Lower leg skin (tissue), 3 donors: Measurements from ENCODE around the gene APOLD1.

ENCODE experiments used
- POLR2A ChIP-seq, 2 donors: fragments of 450-650 bp; IDR thresholded peaks; one replicate each; pipeline ENCODE4 v1.6.1; 2016 to 2017; ENCODE audit warnings: antibody characterized with exemption in 2 of 2, mild to moderate bottlenecking in 1 of 2, moderate library complexity in 1 of 2
- TF ChIP-seq, protein P1 (sequence below), 3 donors: fragments of 450-650 bp; IDR thresholded peaks; one replicate each; pipeline ENCODE4 v1.5.1; 2016; ENCODE audit warnings: antibody characterized with exemption in 3 of 3, mild to moderate bottlenecking in 3 of 3, moderate library complexity in 2 of 3

DNA sequence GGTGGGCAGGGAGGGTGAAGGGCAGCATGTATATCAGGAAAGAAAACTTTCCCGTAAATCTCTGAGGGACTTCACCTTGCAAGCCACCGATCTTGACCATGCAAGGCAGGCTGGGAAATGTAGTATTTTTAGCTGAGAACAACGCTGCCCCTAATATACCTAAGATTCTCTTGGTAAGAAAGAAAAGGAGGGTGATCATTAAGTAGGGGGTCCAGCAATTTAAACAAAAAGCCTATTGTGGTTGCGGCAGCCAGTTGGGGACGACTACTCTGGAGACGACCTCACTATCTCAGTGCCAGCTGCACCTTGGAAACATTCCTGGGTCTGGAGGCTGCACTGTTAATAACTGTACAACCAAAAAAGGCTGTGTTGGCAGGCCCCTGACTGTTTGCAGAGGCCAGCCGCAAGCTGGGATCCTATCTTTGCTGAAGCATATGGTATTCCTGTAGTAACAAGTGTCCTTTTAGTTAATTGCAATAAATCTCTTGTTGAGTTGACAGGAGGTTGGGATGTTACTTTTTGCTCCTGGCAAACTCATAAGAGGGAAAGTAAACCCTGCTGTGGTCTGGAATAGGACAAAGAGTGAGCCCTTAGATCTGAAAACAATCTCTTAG, 6.4 kb downstream of the APOLD1 start:
- TF ChIP-seq, protein P1, sequence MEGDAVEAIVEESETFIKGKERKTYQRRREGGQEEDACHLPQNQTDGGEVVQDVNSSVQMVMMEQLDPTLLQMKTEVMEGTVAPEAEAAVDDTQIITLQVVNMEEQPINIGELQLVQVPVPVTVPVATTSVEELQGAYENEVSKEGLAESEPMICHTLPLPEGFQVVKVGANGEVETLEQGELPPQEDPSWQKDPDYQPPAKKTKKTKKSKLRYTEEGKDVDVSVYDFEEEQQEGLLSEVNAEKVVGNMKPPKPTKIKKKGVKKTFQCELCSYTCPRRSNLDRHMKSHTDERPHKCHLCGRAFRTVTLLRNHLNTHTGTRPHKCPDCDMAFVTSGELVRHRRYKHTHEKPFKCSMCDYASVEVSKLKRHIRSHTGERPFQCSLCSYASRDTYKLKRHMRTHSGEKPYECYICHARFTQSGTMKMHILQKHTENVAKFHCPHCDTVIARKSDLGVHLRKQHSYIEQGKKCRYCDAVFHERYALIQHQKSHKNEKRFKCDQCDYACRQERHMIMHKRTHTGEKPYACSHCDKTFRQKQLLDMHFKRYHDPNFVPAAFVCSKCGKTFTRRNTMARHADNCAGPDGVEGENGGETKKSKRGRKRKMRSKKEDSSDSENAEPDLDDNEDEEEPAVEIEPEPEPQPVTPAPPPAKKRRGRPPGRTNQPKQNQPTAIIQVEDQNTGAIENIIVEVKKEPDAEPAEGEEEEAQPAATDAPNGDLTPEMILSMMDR (IDR thresholded peaks at IDR 0.05), result no peak
- TF ChIP-seq POLR2A (IDR thresholded peaks at IDR 0.05), result no peak
